NCI-H2196 (cell line): ENCODE measurements around the gene PCP2.

Source experiments
- DNase-seq: peaks from one replicate; lab custom pipeline; 2025; ENCODE audit not compliant: unreplicated experiment; lab: John Stamatoyannopoulos, UW

PCP2 gene

GRCh38 chr19:7639863-7640348 is 6.4 kb upstream of the PCP2 start:
- DNase-seq: no peak

GRCh38 chr19:7638802-7639465 is 5.4 kb upstream of the PCP2 start:
- no peak for DNase-seq

GRCh38 chr19:7637374-7638256 is 4.1 kb upstream of the PCP2 start:
- DNase-seq: no peak

- DNase-seq: peak; percentile 90
These were observed 3.3 kb upstream of the PCP2 start, which contains the start of gene STXBP2 for GRCh38 chr19:7636691-7637373. STXBP2 (plus strand) TSS chr19:7637110; CDS start chr19:7637150, 40 bp downstream.

GRCh38 chr19:7636317-7636690 is 2.8 kb upstream of the PCP2 start:
- no peak for DNase-seq

GRCh38 chr19:7635670-7636069 is 2.2 kb upstream of the PCP2 start:
- DNase-seq: no peak

- DNase-seq: no peak
These were observed 947 bp downstream of the PCP2 start for GRCh38 chr19:7632340-7633203.

GRCh38 chr19:7631577-7631976 is 1.9 kb downstream of the PCP2 start:
- DNase-seq: no peak

GRCh38 chr19:7629347-7630054 is 4.0 kb downstream of the PCP2 start, which contains the start of the genes PET100 and XAB2:
PET100 (plus strand) TSS chr19:7629793; CDS start chr19:7629834, 41 bp downstream.
XAB2 (minus strand) TSS chr19:7629545; CDS start chr19:7629527, 18 bp downstream.
- DNase-seq: peak; percentile 95

GRCh38 chr19:7628589-7629311 is 4.8 kb downstream of the PCP2 start:
- DNase-seq: no peak

GRCh38 chr19:7627166-7627565 is 6.4 kb downstream of the PCP2 start:
- DNase-seq: no peak

GRCh38 chr19:7625763-7626372 is 7.7 kb downstream of the PCP2 start:
- DNase-seq: no peak

- no peak for DNase-seq
These were observed 8.7 kb downstream of the PCP2 start for GRCh38 chr19:7624810-7625209.

- no peak for DNase-seq
These were observed 9.6 kb downstream of the PCP2 start for GRCh38 chr19:7623725-7624603.

GRCh38 chr19:7622933-7623685 is 10.4 kb downstream of the PCP2 start:
- no peak for DNase-seq

GRCh38 chr19:7620442-7621412 is 12.8 kb downstream of the PCP2 start:
- no peak for DNase-seq
